Measurements from ENCODE around the gene ITK.

Gene ITK

GRCh38 chr5:157166214-157167213 lies 14.1 kb upstream of the ITK start, which contains the start of gene GARIN3:
GARIN3 (minus strand) TSS chr5:157166264; CDS start chr5:157166168, 96 bp downstream.
- Histone ChIP-seq H3K27ac (no peak within 1 kb of the TSS), H3K9me3 (ENCODE audit: control insufficient read depth, low read length) (no peaks in the 10 kb centered on the region)
- TF ChIP-seq CTCF (IDR thresholded peaks at IDR 0.05): no peak

DNA sequence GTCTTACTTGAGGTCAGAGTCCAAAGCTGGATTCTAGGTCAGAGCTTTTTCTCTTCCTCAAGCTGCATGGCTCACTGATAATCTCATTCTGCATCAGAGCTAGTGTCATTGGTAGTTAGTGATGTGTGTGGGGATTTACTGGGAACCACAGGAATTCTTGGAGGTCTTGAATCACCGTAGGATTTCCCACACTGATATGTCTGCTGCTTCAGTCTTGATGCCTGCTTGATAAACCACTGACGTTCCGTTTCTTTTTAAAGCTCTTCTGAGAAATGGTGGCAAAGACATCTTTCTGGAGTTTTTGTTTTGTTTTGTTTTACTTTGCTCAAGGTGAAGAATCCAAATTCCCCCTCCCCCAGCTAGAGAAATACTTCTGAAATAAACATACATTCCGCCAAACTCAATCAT lies 13.4 kb upstream of the ITK start:
- H3K79me2 ChIP-seq: no peaks in the 10 kb centered on the region
- no peak overlapping the region for H3K27ac ChIP-seq
- no peaks in the 10 kb centered on the region for H3K27me3 ChIP-seq (ENCODE audit: control insufficient read depth, insufficient read depth, low read length)
- TF ChIP-seq CTCF (IDR thresholded peaks at IDR 0.05): no peak
- no peak overlapping the region for H3K9ac ChIP-seq
- H2AFZ ChIP-seq: no peak overlapping the region
- H3K4me3 ChIP-seq (ENCODE audit: low read depth, low read length): no peak overlapping the region
- no peaks in the 10 kb centered on the region for H3K36me3 ChIP-seq (ENCODE audit: control insufficient read depth, insufficient read depth, low read length)
- H3K4me1 ChIP-seq: no peaks in the 10 kb centered on the region
- no peak overlapping the region for H3K4me2 ChIP-seq (ENCODE audit: low read length)
- no peaks in the 10 kb centered on the region for H3K9me3 ChIP-seq (ENCODE audit: control insufficient read depth, low read length)

More at GRCh38 chr5:157166214-157167213, 14.1 kb upstream of the ITK start, which contains the start of gene GARIN3:
- no peaks in the 10 kb centered on the region for H3K4me1 ChIP-seq
- no peak within 1 kb of the TSS for H2AFZ ChIP-seq
- no peak within 1 kb of the TSS for H3K4me2 ChIP-seq (ENCODE audit: low read length)
- no peaks in the 10 kb centered on the region for H3K27me3 ChIP-seq (ENCODE audit: control insufficient read depth, insufficient read depth, low read length)
- no peaks in the 10 kb centered on the region for H3K36me3 ChIP-seq (ENCODE audit: control insufficient read depth, insufficient read depth, low read length)
- H3K4me3 ChIP-seq (ENCODE audit: low read depth, low read length): no peak within 1 kb of the TSS
- H3K9ac ChIP-seq: no peak within 1 kb of the TSS
- no peaks in the 10 kb centered on the region for H3K79me2 ChIP-seq

GRCh38 chr5:157168286-157168685 lies 12.4 kb upstream of the ITK start:
- no peak overlapping the region for H3K4me3 ChIP-seq (ENCODE audit: low read depth, low read length)
- no peaks in the 10 kb centered on the region for H3K4me1 ChIP-seq
- H3K27me3 ChIP-seq (ENCODE audit: control insufficient read depth, insufficient read depth, low read length): no peaks in the 10 kb centered on the region
- no peak for TF ChIP-seq CTCF (IDR thresholded peaks at IDR 0.05)
- no peaks in the 10 kb centered on the region for H3K36me3 ChIP-seq (ENCODE audit: control insufficient read depth, insufficient read depth, low read length)
- no peaks in the 10 kb centered on the region for H3K79me2 ChIP-seq
- H3K9me3 ChIP-seq (ENCODE audit: control insufficient read depth, low read length): no peaks in the 10 kb centered on the region
- H2AFZ ChIP-seq: no peak overlapping the region
- H3K9ac ChIP-seq: no peak overlapping the region
- no peak overlapping the region for H3K4me2 ChIP-seq (ENCODE audit: low read length)
- no peak overlapping the region for H3K27ac ChIP-seq

GRCh38 chr5:157172403-157172802 lies 8.2 kb upstream of the ITK start:
- H3K4me3 ChIP-seq (ENCODE audit: low read depth, low read length): no peak overlapping the region
- TF ChIP-seq CTCF (IDR thresholded peaks at IDR 0.05): no peak
- H3K9ac ChIP-seq: no peak overlapping the region
- H3K4me1 ChIP-seq: no peaks in the 10 kb centered on the region
- H3K36me3 ChIP-seq (ENCODE audit: control insufficient read depth, insufficient read depth, low read length): no peaks in the 10 kb centered on the region
- H3K79me2 ChIP-seq: no peaks in the 10 kb centered on the region
- H2AFZ ChIP-seq: no peak overlapping the region
- H3K9me3 ChIP-seq (ENCODE audit: control insufficient read depth, low read length): no peaks in the 10 kb centered on the region
- H3K27ac ChIP-seq: no peak overlapping the region
- no peak overlapping the region for H3K4me2 ChIP-seq (ENCODE audit: low read length)
- H3K27me3 ChIP-seq (ENCODE audit: control insufficient read depth, insufficient read depth, low read length): no peaks in the 10 kb centered on the region

Data from parathyroid adenoma (tissue), 2 donors.